CMK (cell line): Measurements from ENCODE around the gene GRIK2.

Source experiments
- DNase-seq: peaks from one replicate; pipeline ENCODE4 v3.0.0-alpha.2; 2010; ENCODE audit warnings: low read depth

GRIK2 gene

DNA sequence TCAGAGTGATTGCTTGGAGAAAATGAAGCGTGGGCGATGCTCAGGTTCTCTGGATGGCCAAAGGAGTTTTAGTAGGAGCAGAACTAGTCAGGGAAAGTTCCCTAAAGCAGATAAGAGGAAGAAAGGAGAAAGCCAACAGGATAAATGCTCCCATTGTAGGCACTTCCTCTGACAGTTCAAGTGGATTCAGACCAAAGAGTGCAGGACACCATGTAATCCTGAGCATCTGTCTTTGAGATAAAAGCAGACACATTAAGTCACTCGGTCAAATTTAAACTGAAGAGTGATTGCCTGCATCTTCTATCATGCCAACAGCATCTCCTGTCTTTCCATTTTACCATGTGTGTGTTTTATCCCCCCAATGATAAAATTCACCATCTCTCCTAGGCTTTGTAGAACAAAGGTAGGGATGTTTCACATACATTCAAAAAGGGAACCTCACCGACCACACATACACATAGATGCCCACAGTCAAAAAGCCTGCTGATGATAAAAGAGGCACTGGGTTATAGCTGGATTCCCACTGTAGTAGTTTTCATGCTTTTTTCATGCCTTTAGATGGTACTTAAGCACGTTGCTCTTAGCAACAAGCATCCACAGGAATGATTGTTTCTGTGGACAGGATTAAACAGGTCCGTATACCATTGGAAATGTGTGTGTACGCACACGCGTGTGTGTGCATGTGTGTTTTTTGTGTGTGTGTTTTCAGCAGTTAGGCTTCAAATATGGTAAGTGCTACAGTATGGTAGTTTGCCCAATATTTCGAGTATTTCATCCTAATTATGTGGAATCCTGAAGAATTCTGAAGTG lies 7.0 kb downstream of the GRIK2 start:
- DNase-seq: no peak

DNA sequence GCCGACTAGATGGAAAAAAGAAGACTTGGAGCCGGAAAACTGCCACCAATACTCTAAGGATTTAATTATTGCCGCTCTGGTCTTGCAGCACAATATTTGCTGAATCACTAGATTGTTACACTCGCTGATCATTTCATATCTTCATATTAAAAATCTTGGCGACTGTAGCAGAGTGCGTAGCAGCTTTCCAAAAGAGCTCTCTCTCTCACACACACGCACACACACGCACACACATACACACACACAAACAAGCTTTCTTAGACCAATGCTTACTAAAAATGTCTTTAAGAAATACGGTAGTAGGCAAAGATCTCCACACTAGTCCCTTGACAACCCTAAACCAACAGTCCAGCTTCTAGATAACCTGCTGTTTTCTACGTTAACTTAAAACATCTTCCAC lies 7.7 kb downstream of the GRIK2 start:
- DNase-seq: no peak

DNA sequence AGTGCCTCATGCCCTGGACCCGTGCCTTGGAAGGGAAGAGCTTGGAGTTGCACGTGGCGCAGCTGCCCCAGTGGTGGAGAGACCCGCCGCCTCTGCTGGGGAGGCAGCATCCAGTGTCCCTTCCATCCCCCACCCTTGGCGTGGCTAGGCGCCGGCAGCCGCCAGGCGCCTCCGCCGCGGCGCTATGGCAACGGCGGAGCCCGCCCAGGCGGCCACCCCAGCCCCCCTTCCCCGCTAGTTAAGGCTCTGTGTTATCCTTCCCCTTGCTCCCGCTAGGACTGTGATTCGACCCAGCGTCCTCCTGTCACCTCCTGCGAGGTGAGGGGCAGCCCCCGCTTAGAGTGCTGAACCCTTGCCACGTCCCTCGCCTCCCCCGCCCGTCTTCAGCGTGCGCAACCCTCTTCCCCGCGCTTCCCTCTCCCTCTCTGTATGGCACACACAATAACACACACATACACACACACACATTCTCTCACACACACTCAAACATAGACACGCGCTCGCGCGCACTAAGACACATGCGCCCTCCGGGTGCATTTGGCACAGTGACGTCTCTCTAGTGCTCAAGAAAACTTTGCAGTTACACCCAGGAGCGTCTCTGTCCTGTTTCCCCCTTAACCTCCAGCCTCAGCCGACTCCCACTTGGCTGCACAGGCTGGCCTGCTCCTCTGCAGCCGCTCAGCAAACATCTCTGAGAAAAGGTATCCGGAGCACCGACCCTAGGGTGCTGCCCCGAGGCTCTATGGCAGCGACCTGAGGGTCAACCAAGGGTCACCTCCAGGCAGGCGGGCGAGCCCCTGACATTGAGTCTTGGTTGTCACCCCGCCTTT lies 8.5 kb downstream of the GRIK2 start:
- DNase-seq: no peak

DNA sequence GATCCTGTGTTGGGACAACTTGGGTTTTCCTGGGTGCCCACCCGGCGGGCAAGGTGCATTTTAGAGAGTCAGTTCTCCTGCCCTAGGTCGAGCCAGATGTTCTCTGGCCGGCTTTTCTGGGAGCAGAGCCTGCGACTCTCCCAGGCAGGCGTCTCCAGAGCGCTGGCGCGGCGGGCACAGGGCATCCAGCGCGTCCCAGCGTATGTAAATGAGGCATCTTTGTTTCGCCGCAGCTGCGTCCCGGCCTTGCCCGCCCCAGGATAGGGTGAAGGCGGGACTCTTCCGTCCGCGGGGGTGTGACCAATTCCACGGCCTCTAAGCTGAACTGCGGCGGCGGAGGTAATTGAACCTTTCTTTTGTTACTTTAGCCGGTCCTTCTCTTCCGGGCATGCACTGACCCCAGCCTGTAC lies 9.1 kb downstream of the GRIK2 start:
- no peak for DNase-seq

DNA sequence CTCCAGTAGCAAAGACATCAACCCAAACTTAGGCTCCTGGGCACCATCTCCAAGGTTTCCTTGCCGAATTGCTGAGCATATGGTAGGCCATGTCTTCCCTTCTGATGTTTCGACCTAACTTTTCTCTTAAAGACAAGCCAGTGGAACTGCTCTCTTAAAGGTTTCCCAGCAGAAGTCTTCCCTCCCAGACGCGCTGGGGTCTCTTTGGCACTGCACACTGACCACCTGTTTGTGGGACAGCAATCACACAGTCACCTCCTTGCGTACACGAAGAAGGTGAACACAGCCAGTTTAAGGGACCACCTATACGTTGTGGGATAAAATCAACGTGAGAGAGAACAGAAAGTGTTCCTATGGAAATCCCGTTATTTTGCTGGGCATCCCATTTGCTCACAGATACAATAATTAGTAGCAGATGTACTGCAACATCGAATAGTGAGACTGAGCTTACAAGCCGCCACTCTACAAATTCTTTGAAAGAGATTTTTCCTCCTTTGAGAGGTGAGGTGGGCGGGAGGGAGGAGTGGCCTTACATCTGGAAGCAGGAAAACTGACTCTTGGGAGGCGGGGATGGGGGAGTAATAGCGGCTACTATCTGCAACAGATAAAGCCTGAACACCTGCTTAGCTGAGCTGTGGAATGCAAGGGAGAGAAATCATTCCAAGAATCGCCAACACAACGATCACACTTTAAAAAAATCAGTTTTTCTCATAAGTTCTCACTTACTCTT lies 9.9 kb downstream of the GRIK2 start:
- DNase-seq: no peak

DNA sequence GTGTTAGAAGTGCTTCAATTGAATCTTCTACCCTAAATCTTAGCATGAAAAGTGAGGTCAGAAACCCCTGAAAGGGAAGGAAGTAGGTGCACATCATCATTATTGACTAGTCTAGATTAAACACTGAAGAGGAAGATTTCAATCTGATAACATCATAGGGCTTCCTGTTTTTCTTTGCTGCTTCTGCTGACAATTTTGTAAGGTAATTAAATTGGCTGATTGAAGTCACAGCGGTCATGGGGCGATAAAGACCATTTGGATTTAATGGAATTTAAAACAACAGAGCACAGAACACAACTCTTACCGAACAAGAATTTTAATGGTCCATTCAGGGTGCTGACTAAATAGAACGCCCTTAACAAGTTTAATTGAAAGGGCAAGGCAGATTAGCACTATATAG lies 11.3 kb downstream of the GRIK2 start:
- no peak for DNase-seq

DNA sequence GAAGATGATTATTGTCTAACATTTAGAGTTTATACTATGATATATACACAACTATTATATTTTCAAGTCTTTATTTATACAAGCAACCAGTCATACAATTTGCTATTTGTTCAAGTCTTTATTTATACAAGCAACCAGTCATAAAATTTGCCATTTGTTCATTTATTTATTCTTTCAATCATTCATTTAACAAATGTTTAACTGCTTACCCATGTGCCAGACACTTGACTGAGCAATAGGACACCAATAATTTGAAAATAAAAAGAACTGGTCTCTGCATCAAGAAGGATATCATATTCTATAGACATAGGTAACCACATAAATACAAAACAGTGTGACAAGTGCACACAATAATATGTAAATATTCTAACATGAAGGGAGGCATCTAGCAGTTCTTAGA lies 20.3 kb downstream of the GRIK2 start:
- no peak for DNase-seq

DNA sequence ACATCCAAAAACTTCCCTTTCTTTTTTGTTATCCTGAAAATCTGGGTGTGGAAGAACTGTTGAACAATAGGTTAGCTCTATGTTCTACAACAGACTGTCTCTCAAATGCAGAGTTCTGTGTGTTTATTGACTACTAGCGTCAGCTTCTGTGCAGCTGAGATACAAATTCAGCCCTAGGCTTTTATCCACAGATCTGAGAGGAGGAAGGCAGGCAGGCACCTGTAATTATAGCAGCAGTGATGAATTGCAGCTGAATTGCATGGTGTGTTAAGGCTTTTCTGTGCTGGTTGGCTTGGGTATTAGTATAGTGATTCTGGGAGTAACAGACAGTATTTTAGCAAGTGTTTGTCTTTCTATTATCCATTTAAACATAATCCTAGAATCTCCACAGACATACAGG lies 24.4 kb downstream of the GRIK2 start:
- no peak for DNase-seq

DNA sequence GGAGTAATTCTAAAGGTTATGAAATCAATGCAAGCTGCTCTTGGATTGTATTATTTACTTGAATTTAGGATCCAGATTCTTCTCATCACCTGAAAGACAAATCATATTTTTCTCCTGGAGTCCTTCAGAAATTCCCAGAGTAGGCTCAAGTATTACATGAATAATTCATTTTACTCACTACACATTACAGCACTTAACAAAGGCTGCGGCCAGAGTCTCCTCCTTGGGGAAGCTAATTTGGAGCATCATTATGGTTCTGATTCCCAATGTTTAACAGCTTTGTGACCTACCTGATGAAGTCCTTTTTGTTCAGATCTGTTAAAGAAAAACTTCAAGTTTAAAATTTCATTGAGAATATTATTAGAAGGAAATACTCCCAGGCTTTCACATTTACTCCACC lies 28.7 kb downstream of the GRIK2 start:
- no peak for DNase-seq

DNA sequence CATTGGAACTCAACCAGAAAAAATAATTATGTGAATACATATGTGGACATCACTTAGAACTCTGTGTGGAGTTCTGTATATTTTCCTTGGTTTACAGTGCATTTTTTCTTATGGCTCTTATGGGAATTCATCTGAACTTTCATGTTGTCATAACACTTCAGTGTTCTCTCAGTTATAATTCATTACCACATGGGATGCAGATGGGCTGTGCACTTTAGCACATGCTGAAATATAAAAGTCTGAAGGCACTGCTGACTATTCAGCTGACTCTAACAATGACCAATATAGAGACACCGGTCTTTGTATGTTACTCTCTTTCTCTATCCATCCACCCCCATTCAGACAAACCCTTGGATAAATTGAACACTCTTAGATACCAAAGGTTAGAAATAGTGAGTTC lies 29.3 kb downstream of the GRIK2 start:
- DNase-seq: no peak

DNA sequence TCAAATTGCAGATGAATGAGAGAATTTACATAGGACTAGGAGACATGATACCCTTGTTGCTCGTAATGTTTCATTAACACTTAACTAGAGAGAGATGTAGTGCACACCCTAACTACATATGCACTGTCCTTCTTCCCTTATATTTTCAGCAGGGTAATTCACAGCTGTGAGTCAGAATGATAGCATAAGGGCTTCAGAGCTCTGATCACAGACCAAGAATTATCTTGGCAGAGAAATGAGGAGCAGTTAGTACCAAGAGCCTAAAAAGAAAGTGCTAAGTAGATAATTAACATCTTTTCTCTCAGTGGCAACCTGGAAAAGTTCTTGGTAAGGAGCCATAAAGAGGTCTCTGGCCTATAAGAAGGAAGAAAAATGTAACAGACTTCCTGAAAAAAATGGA lies 35.8 kb downstream of the GRIK2 start:
- DNase-seq: no peak

DNA sequence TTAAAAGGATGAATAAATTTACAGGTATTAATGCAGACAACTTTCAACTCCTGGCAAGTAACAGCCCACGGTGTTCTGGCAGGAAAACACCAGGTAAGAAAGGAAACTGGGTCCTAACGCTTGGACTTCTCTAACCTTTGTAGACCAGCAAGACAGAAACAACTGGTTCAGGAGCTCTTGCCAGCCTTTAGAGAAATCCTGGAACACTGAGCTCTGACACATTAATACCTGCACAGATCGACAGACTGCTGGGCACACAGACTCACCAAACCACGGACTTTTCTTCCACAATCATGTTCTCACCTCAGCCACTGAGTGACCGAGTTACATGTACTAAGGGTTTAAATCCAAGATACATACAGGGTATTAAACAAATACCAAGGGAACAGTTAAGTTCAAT lies 36.3 kb downstream of the GRIK2 start:
- DNase-seq: no peak

DNA sequence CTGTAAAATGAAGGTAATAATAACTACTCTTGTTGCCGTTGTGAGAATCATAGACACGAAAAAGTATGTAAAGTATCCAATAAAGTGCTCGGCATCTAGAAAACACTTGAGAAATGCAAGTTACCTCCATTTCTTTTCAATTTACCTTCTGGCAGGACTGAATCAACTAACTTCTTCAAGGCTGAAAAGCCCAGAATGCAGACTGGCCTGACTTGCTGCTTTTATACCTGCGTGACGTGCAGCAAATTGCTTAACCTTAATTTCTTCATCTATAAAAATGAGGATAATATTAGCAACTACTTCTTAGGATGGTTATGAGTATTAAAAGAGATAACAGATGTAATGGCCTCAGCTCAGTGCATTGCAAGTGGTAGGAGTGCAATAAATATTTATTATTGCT lies 39.6 kb downstream of the GRIK2 start:
- no peak for DNase-seq

DNA sequence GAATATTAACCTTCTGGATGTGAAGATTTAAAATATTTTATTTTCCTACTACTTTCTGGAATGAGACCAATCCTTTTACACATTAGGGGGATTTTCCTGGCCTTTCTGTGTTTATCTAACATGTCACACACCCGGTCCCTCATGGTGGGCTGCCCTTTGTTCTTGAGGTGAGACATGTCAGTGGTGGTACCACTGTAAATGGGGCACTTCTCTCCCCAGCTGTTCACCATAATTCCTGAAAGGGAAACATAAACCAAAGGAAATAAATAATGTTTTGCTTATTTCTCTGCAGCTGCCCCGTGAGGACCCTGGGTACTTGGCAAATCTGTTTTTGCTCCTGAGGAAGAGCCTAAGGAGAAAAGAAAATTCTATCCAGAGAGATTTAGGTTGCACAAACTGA lies 41.1 kb downstream of the GRIK2 start:
- DNase-seq: no peak

DNA sequence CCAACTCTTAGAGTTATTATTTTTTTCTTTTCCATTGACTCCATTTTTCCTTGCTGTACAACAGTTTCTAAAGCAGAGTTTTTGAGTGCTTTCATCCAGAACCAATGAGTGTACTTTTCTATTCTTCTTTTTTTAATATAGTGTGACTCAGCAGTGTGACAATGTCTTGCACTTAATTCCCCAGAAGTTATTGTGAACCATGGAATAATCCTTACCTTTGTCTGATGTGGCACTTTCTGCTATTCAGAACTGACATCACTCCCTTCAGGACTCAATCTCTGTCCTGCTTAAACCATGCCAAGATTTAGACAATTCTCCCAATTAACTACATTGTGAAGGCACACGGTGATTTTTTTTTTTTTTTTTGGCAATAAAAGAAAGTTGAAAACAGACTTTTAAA lies 41.5 kb downstream of the GRIK2 start:
- no peak for DNase-seq

DNA sequence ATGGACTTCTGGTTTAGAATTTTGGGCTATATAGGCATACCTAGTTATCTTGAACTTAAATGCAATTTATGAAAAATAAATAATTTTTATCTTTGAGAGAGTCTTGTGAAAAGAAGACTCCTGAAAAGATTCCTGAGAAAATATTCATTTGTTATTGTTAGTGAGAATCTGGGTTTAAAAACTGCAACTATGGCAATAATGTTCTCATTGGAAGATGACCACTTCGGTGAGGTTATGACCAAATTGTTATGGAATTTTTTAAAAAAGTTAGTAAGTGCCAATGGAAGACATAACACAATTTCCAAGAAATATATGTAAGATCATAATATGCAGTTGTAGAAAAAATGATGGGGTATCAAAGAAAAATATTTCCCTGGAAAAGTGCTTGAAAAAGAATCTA lies 46.3 kb downstream of the GRIK2 start:
- DNase-seq: no peak

DNA sequence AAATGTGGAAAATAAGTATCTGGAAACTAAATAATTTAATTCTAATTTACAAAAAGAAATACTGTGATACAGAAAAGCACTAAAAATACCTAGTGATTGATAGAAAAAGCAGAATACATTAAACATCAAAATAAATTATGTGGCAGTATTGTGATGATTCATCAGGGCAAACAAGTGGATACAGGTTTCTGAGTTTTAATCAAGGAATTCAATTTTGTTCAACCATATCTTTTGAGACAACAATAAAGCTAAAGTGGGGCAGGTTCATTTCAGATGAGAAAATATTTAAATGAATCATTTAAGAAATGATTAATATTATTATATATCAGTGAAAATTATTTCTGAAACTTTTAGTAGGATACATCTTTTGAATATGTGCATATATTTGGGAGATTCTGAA lies 49.8 kb downstream of the GRIK2 start:
- DNase-seq: no peak

DNA sequence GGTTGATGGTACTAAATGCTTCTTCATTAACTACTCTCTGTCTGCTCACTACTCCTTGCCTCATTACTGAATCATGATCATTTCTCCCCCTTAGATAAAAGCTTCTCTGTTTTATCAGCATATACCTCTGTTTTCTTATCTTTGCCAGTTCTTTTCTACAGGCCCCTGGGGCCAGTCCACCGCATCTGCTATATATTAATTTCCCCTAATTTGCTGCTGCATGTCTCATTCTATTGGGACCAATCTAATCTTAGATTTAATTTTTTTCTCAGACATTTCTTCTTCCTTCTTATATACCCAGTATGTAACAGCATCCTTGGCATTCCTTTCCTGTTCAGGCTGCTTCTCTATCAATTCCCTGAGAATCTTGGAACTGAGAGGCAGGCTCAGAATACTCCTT lies 51.2 kb downstream of the GRIK2 start:
- DNase-seq: no peak

DNA sequence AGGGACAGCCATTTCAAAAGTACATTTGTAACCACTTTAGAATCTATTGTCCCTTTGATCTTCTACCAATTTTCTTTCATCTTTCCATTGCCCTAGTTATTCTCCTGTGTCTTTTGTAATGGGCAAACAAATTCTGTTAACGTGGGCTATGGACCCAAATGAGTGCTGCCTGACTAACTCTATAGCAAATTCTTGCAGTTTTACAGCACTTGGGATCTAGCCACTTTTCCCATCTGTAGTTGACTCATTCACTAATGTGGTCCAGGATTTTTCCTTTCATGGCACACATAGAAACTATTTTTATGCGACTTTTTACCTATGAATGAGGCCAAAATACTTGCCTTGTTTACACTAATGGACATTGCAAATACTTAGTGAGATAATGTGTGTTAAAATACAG lies 52.0 kb downstream of the GRIK2 start:
- DNase-seq: no peak

DNA sequence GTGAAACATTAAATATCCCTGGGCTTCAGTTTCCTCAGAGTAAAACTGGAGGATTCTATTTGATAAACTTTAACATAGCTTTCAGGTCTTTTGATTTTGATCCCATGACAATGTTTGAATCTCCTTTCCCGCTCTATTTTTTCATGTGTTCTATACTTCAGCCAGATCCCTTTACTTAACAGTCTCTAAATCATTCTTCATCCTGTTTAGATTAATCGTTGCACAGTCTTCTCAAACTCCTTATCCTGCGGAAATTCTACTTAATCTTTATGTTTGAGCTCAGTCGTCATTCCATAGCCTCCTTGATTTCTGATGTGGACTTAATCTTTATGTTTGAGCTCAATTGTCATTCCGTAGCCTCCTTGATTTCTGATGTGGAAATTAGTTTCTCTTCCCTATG lies 57.4 kb downstream of the GRIK2 start:
- DNase-seq: no peak

DNA sequence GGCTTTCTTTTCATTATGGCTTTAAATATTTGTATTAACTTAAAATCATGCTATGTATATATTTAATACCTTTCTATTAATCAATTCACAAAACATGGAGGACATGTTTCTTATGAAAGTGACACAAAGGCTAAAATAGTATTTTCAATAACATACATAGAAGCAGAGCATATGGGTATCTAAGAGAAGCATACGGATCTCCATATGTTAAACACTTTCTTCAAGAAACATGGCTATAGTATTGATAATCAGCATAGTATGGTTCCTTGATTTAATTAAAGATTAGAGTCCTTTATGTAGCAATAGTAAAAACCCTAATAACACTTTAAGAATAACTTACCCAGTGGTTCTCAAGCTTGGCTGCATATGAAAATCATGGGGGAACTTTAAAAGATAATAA lies 58.5 kb downstream of the GRIK2 start:
- no peak for DNase-seq

DNA sequence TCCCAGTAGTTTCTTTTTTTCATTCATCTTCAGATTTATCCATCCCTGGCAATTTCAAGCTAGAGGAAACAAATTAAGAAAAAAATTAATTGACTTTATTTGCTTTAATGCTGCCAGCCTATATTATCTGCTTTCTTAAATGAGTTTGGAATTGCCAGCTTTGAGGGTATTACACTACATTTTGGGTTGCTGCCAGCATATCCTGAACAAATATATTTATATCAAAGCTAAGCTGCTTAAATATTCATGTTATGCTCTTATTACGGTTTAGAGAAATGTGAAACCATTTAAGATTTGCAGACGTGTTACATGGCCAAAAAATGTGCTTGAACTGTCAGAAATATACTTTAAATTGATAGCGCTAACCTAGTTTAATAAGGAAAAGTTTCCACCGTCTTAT lies 59.7 kb downstream of the GRIK2 start:
- no peak for DNase-seq

DNA sequence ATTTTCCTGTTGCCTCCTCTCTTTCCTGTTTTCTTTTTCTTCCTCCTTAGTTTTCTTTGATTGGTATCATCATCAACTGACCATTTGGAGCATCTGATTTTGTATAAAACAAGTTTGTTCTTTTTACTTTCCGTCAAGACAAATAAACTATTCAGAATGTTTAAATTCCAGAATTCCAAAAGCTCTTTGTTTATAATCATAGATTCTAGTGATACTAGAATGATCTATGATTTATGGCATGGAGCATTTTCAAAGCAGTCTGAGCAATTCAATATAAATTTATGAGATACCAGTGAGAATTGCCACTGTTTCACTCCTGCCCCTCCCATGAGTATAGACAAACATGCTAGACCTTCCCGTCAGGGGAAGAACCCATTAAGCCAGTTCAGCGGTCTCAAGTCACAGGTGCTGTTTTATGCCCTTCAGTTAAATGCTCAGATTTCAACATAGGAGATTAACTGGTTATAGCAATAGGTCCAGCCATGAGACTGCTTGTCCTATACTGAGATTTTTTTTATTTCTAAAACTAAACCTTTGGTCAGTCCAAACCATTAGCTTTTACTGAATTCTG lies 60.7 kb downstream of the GRIK2 start:
- no peak for DNase-seq
